Parathyroid adenoma (tissue), 2 donors: ENCODE data around the gene P2RX6.
A peak's percentile ranks its signal among the peaks of the same experiment; 100 is the strongest.

Experiments used
- H2AFZ ChIP-seq: fragments of 300-600 bp; sonication (generic); one replicate; pipeline ENCODE4 v1.7.0; 2017; ENCODE audit warnings: antibody characterized with exemption, mild to moderate bottlenecking
- H3K27ac ChIP-seq: fragments of 300-600 bp; sonication (generic); one replicate; pipeline ENCODE4 v1.7.0; 2017
- H3K27me3 ChIP-seq: fragments of 300-600 bp; sonication (generic); one replicate; pipeline ENCODE4 v1.7.0; 2017; ENCODE audit warnings: low read length; ENCODE audit not compliant: control insufficient read depth, insufficient read depth
- H3K36me3 ChIP-seq: fragments of 300-600 bp; sonication (generic); one replicate; pipeline ENCODE4 v1.7.0; 2017; ENCODE audit warnings: low read length; ENCODE audit not compliant: control insufficient read depth, insufficient read depth
- H3K4me1 ChIP-seq: fragments of 300-600 bp; sonication (generic); one replicate; pipeline ENCODE4 v1.7.0; 2017; ENCODE audit warnings: control low read depth
- H3K4me2 ChIP-seq: fragments of 300-600 bp; sonication (generic); one replicate; pipeline ENCODE4 v1.7.0; 2017; ENCODE audit warnings: low read length
- H3K4me3 ChIP-seq: fragments of 300-600 bp; sonication (generic); one replicate; pipeline ENCODE4 v1.7.0; 2017; ENCODE audit warnings: low read depth, low read length
- H3K79me2 ChIP-seq: fragments of 300-600 bp; sonication (generic); one replicate; pipeline ENCODE4 v1.7.0; 2017; ENCODE audit warnings: control low read depth
- H3K9ac ChIP-seq: fragments of 300-600 bp; sonication (generic); one replicate; pipeline ENCODE4 v1.7.0; 2017; ENCODE audit warnings: mild to moderate bottlenecking
- H3K9me3 ChIP-seq: fragments of 300-600 bp; sonication (generic); one replicate; pipeline ENCODE4 v1.7.0; 2017; ENCODE audit warnings: low read length; ENCODE audit not compliant: control insufficient read depth
- TF ChIP-seq, protein P1 (sequence below): fragments of 300-600 bp; sonication (generic); IDR thresholded peaks from one replicate; pipeline ENCODE4 v1.7.0; 2017; ENCODE audit warnings: antibody characterized with exemption, mild to moderate bottlenecking
- donor health status: primary hyperparathyroidism.

Gene P2RX6

DNA sequence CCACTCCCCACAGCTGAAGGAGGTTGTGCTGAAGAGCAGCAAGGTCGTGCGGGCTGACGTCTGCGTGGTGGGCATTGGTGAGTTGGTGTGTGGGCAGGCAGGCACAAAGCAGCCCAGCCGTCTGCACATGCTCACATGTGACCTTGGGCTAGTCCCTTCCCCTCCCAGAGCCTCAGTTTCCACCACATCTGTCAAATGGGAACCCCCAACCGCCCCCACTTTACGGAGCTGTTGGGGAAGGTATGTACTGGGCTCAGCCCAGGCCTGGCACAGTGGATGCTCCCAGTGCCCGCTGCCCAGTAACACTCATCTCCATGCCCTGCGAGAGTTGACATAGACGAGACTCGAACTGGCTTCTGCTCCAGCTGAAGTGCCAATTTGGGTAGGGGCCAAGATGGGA lies 37.9 kb upstream of the P2RX6 start:
- TF ChIP-seq, protein P1, sequence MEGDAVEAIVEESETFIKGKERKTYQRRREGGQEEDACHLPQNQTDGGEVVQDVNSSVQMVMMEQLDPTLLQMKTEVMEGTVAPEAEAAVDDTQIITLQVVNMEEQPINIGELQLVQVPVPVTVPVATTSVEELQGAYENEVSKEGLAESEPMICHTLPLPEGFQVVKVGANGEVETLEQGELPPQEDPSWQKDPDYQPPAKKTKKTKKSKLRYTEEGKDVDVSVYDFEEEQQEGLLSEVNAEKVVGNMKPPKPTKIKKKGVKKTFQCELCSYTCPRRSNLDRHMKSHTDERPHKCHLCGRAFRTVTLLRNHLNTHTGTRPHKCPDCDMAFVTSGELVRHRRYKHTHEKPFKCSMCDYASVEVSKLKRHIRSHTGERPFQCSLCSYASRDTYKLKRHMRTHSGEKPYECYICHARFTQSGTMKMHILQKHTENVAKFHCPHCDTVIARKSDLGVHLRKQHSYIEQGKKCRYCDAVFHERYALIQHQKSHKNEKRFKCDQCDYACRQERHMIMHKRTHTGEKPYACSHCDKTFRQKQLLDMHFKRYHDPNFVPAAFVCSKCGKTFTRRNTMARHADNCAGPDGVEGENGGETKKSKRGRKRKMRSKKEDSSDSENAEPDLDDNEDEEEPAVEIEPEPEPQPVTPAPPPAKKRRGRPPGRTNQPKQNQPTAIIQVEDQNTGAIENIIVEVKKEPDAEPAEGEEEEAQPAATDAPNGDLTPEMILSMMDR = no peak
- Histone ChIP-seq H2AFZ (no peak overlapping the region), H3K4me1 (peaks cover 6% of the 10 kb centered on the region), H3K4me2 (no peak overlapping the region), H3K27me3 (no peaks in the 10 kb centered on the region), H3K27ac (no peak overlapping the region), H3K9me3 (no peaks in the 10 kb centered on the region), H3K9ac (no peak overlapping the region), H3K79me2 (peaks cover 4% of the 10 kb centered on the region), H3K4me3 (no peak overlapping the region), H3K36me3 (no peaks in the 10 kb centered on the region)

DNA sequence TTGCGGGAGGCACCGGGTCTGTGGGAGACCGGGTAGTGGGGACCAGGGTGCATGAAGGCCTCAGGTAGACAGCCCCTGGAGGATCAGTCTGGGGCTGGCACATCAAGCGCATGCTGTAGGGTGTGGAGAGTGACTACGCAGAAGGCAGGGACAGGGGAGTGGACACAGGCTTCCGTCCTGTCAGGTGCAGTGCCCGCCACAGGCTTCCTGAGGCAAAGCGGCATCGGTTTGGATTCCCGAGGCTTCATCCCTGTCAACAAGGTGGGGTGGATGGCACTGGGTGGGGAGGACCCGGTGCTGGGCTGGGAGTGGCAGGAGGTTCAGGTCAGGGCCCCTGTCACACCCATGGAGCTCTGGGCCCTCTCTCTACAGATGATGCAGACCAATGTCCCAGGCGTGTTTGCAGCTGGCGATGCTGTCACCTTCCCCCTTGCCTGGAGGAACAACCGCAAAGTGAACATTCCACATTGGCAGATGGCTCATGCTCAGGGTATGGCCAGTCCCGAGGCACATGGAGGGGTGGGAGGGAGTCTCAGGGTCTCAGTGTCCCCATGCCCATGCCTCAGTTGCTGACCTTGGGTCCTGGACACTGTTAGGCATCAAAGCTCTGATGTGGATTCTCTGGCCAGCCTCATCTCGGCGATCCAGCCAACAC lies 37.3 kb upstream of the P2RX6 start:
- H2AFZ ChIP-seq = no peak overlapping the region
- peaks cover 6% of the 10 kb centered on the region for H3K4me1 ChIP-seq
- no peaks in the 10 kb centered on the region for H3K27me3 ChIP-seq
- H3K9ac ChIP-seq = no peak overlapping the region
- peaks cover 4% of the 10 kb centered on the region for H3K79me2 ChIP-seq
- no peak overlapping the region for H3K4me3 ChIP-seq
- H3K36me3 ChIP-seq = no peaks in the 10 kb centered on the region
- H3K9me3 ChIP-seq = no peaks in the 10 kb centered on the region
- H3K27ac ChIP-seq = no peak overlapping the region
- no peak overlapping the region for H3K4me2 ChIP-seq
- TF ChIP-seq, protein P1 = no peak

DNA sequence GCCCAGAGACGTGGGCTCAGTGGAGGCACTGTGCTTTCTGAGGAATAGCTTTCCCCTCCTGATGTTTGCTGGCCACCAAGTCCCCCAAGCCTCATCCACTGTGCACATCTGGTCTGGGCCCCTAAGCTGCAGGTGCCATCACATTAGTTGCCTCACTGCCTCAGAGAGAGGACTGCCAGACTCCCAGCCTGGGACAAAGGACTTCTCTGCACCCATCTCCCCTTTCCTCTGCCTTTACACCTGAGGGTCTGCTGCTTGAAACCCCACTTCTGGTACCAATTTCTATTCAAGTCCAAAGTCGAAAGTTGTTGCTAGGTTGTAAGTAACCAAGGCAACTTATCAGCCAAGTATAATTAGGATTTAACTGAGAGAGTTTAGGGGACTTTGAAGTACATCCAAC lies 36.5 kb upstream of the P2RX6 start:
- Histone ChIP-seq H3K9me3 (no peaks in the 10 kb centered on the region), H3K79me2 (peaks cover 4% of the 10 kb centered on the region), H2AFZ (no peak overlapping the region), H3K4me3 (no peak overlapping the region), H3K36me3 (no peaks in the 10 kb centered on the region), H3K27ac (no peak overlapping the region), H3K4me2 (no peak overlapping the region), H3K9ac (no peak overlapping the region), H3K4me1 (peaks cover 6% of the 10 kb centered on the region), H3K27me3 (no peaks in the 10 kb centered on the region)
- TF ChIP-seq, protein P1 = no peak

DNA sequence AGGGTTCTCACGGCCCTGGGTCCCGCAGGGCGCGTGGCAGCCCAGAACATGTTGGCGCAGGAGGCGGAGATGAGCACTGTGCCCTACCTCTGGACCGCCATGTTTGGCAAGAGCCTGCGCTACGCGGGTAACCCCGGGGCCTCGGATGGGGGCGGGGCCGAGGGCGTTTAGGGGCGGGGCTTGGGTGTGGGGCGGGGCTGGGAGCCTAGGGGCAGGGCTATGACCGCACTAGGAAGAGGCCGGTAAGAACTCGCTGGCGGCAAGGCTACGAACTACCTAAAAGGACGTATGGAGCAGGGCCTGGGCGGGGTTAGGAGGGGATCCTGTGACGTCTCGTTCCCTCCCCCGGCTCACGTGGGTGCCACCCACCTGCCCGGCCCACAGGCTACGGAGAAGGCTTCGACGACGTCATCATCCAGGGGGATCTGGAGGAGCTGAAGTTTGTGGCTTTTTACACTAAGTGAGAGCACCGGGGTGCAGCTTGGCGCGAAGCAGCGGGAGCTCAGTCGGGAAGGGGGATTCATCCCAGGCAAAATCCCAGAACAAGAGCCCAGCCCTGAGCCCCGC lies 35.6 kb upstream of the P2RX6 start:
- no peak overlapping the region for H2AFZ ChIP-seq
- no peak overlapping the region for H3K4me3 ChIP-seq
- TF ChIP-seq, protein P1 = no peak
- H3K27me3 ChIP-seq = no peaks in the 10 kb centered on the region
- no peak overlapping the region for H3K9ac ChIP-seq
- no peaks in the 10 kb centered on the region for H3K9me3 ChIP-seq
- no peak overlapping the region for H3K4me2 ChIP-seq
- H3K27ac ChIP-seq = no peak overlapping the region
- peaks cover 4% of the 10 kb centered on the region for H3K79me2 ChIP-seq
- no peaks in the 10 kb centered on the region for H3K36me3 ChIP-seq
- H3K4me1 ChIP-seq = peaks cover 6% of the 10 kb centered on the region

DNA sequence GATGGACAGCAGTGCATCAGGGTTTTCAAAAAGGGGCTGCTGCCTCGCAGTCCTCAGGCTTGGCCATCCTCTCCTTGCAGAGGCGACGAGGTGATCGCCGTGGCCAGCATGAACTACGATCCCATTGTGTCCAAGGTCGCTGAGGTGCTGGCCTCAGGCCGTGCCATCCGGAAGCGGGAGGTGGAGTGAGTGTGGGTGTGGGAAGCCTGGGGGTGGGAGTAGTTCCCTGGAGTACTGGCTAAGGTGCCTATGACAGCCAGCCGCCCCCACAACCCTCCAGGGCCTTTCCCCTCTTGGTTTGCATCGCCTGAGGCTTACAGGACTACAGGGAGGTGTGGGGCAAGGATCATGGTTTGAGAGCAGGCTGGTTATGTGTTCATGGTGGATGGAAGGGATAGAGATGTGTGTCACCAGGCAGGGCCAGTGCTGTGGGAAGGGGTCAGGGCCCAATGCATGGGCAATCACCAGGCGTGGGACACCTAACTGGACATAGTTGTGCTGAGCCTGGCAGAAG lies 35.0 kb upstream of the P2RX6 start:
- Histone ChIP-seq H3K4me3 (no peak overlapping the region), H2AFZ (no peak overlapping the region), H3K9ac (no peak overlapping the region), H3K4me2 (peak overlapping the region; percentile 9), H3K9me3 (no peaks in the 10 kb centered on the region), H3K27me3 (no peaks in the 10 kb centered on the region), H3K27ac (no peak overlapping the region), H3K4me1 (peaks cover 6% of the 10 kb centered on the region), H3K79me2 (peaks cover 4% of the 10 kb centered on the region), H3K36me3 (no peaks in the 10 kb centered on the region)
- TF ChIP-seq, protein P1 = no peak
